D721Med (cell line): ENCODE measurements around the gene ILDR1.

Experiments
- DNase-seq: peaks from one replicate; pipeline ENCODE4 v3.0.0; 2011; ENCODE audit warnings: low spot score; ENCODE audit not compliant: insufficient read length
- FAIRE-seq: peaks from 2 replicates; lab custom pipeline; 2011; peaks lifted over from hg19 to GRCh38; lab: Jason Lieb, UNC
- CTCF ChIP-seq: IDR thresholded peaks from 2 replicates; pipeline ENCODE4 v1.5.1; 2012; ENCODE audit warnings: mild to moderate bottlenecking, control low read depth; ENCODE audit not compliant: insufficient read depth; ENCODE audit errors: missing control alignments

Gene ILDR1

GRCh38 chr3:121995161-121996137 lies 26.6 kb downstream of the ILDR1 start:
- no peak for FAIRE-seq
- DNase-seq: peak; percentile 35
- TF ChIP-seq CTCF: peak; percentile 78

- DNase-seq: no peak
- TF ChIP-seq CTCF: no peak
- FAIRE-seq: no peak
Observed at GRCh38 chr3:121994551-121994950, 27.5 kb downstream of the ILDR1 start.

GRCh38 chr3:121992601-121993560 lies 29.2 kb downstream of the ILDR1 start:
- FAIRE-seq (no peak), DNase-seq (no peak)
- TF ChIP-seq CTCF: no peak

GRCh38 chr3:121989943-121990342 lies 32.1 kb downstream of the ILDR1 start:
- no peak for TF ChIP-seq CTCF
- no peak for FAIRE-seq
- DNase-seq: no peak

- no peak for FAIRE-seq
- TF ChIP-seq CTCF: no peak
- DNase-seq: no peak
Observed at GRCh38 chr3:121988146-121988545, 33.9 kb downstream of the ILDR1 start.

GRCh38 chr3:121985846-121986245 lies 36.2 kb downstream of the ILDR1 start:
- no peak for DNase-seq
- no peak for FAIRE-seq
- TF ChIP-seq CTCF: no peak
